ENCODE measurements around the gene CNIH3.

- no peak for TF ChIP-seq CTCF (IDR thresholded peaks at IDR 0.05 in 2 of 3, conservative IDR thresholded peaks at IDR 0.05 in 1 of 3; ENCODE audit: borderline replicate concordance in 1 of 3, insufficient read depth in 1 of 3, low read depth in 2 of 3, low read length in 2 of 3)
- no peak for TF ChIP-seq EZH2 (IDR thresholded peaks at IDR 0.05)
- no peak for TF ChIP-seq REST (IDR thresholded peaks at IDR 0.05; ENCODE audit: low read depth)
- no peak for TF ChIP-seq SP1 (IDR thresholded peaks at IDR 0.05; ENCODE audit: low read depth)
- no peak for TF ChIP-seq JUND (IDR thresholded peaks at IDR 0.05)
- no peak for TF ChIP-seq POLR2A (IDR thresholded peaks at IDR 0.05; ENCODE audit: borderline replicate concordance, extremely low read depth, insufficient read depth, insufficient read length)
- no peak for TF ChIP-seq TCF7L2 (IDR thresholded peaks at IDR 0.05; ENCODE audit: borderline replicate concordance, extremely low read depth, insufficient read depth, insufficient read length)
- TF ChIP-seq YY1 (IDR thresholded peaks at IDR 0.05; ENCODE audit: extremely low read depth, insufficient replicate concordance, low read depth, low read length), result no peak
- TF ChIP-seq EZH2phosphoT487 (IDR thresholded peaks at IDR 0.05; ENCODE audit: borderline replicate concordance), result no peak
Measured at GRCh38 chr1:224705578-224705977, 89.5 kb downstream of the CNIH3 start.

All from HCT116 (cell line).